HG03521 (cell line): ENCODE data around the gene LRTM1.

ENCODE experiments used
- ATAC-seq: cut with Tn5 transposase; IDR thresholded peaks from one replicate; pipeline ENCODE4 v1.9.1; 2021; ENCODE audit warnings: mild to moderate bottlenecking, moderate library complexity; ENCODE audit not compliant: unreplicated experiment

The LRTM1 gene

DNA sequence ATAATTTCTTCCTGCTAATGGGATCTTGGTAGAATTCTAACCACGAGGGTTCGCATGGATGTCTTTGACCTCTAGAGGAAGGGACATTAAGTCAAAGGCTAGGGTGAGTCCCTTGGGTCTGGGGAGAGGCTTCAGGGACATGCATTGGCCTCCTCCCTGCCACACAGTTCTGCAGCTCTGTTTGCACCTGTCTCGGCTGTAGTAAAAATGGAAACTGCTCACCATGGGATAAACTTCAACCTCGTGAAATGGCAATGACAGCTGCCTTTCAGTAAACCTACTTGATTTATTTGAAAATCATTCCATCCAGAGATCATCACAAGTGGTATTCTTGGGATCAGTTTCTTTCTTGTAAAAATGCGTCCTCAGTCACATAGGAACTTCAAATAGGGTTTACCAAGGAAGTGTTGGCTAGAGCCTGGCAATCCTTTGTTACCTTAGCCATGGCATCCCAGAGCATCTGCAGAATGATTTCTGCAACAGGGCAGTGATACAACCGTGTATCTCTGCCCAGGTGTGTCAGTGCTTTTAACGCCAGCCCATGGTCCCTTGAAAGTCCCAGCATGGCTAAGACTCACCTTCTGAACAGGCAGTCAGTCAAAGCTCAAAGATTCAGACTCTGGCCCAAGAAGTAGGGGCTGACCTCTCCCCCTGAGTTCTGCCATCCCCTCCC is 14.0 kb upstream of the LRTM1 start:
- ATAC-seq = no peak

DNA sequence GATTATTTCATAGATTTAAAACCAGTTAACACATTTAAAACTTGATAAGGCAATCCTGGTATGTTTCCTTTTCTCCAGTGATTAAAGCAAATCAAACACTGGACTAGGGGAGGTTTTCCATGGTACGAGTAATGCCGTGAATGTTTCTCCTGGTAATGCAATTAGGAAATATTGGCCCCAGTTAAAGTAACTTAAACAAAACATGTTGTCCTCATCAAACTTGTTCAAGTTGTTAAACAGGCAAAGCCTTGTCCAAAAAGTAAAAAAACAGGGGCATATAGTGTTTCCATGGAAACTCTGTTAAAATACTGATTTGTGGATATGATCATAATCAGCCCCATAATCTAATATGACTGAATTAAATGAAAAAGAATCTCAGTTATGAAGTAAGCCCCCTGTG is 13.1 kb upstream of the LRTM1 start:
- ATAC-seq = no peak

DNA sequence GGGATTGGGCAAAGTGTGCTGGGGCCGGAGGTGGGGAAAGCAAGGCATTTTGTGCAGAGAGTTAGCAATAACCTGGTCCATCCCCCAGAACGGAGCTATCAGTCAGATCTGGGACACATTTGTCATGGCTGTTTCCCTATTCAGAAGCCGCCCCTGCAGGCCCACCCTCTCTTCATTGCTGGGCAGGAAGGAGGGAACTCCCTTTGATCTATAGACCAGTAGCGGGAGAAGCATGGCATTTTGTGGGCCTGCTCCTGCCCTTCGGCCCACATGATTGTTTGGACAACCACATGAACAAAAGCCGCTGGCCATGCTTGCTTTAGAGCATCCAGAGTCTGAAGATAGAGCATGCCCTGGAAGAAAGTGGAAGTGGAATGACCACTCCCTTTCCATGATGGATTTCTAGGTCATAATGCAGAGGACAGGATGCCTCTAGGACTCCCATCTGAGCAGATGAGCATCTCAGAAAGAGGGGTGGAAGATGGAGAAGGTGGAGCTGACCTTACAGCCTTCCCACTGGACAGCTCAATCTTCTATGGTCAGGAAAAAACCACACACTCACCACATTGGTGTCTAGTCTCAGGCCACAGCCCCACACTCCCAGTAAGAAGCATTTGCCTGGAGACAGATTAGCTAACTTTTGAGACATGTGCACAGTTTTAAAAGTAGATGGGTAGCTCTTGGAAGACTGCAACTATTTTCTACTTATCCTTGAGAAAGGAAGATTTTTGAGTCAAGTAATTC is 11.9 kb upstream of the LRTM1 start:
- ATAC-seq = no peak

DNA sequence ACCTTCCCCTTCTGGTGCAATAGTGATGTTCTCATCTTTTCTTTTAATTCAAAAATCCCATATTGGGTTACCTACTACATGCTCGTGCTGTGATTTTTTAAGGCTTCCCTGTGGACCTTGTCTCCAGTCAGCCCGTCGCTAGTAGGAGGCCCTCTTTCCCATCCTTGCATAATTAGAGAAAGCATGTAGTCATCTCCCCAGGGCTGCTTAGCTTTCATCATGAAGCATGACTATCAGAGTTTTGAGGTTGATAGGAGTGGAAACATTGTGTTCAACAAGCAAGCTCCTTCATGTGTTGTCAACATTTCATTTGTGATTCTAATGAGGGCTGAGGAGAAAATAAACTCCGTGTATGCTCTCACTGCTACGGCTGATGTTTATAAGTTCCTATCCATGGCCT is 8.7 kb upstream of the LRTM1 start:
- no peak for ATAC-seq

DNA sequence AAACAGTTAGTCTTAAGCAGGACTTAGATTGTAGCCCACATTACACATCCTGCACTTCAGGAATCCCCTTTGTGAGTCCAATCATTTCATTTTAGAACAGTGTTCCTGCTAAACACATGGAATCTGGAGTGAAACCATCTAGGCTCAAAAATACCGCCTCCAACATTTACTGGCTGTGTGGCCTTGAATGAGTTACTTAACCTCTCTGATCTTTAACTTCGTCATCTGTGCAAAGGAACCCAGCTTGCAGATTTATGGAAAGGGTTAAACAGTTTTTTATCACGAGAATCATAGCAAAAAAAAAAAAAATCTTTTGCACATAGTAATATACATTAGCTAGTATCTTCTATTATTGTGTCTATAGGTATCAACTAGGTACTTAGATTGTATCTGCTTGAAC is 8.0 kb upstream of the LRTM1 start:
- no peak for ATAC-seq

DNA sequence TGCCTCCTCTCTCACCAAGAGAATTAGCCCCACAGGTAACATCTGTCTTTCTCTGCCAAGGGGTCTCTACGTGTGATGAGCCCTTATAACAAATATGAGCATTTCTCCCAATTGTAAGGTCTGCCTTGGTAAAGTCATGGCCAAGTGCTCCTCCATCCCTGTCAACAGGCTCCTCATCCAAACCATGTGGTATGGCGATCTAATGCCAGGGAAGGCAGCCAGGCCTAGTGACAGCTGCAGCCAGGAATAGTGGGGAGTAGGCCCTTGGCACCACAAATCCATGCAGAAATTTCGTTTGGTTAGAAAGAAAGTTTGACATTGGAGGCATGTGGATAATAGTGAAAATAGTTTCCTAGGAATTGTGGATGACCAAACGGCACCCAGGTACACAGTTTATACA is 4.7 kb upstream of the LRTM1 start:
- ATAC-seq = no peak

DNA sequence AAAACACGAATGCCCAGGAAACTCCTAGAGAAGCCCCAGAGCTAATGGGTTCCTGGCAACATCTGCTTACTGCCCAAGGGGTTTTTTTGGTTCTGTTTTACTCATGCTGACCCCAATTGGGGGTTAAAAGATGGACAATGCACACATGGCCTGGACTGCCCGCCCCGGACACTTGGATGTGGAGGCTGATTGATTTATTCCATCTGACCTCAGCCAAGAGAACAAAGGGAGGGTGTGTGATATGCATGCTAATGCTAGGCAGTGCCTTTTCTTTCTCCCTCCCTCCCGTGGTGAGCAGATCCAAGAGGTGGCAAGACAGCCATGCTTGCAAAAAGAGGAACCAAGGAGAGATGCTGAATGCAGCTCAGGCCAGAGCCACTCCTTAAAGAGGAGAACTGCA is 3.3 kb upstream of the LRTM1 start:
- ATAC-seq = no peak

DNA sequence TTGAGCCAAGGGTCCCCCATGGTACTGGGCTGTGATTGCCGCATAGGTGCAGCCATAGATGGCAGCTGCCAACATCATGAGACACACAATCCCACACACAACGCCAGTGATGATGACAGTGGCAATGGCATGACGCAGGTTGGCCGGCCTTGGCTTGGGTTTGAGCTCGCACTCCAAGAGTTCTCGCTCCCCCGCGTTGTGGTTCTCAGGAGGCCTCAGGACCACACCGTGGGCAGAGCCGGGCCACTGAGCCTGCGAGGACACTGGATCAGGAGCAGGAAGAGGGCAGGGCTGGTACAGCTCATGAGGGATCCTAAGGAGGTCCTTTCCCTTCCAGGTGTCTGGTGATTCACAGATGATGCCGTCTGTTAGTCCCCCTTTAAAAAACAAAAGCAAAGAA is 9.3 kb downstream of the LRTM1 start:
- ATAC-seq = no peak

DNA sequence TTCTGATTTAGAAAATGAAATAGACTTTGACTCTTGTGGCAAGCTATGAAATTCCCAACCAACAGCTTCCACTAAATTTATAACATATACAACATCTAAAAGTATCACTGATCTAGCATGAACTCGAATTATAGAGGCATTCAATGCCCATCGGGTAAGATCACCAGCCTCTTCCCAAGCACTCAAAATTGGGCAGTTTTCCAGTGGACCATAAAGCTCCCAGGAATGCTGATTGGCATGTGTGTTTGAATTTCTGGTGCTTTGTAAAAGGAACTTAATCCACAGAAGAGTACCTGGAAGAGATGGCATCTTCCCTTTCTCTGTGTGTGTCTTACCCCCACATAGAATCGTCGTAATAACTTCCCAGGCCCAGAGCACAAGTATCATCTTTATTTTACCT is 10.0 kb downstream of the LRTM1 start:
- no peak for ATAC-seq

DNA sequence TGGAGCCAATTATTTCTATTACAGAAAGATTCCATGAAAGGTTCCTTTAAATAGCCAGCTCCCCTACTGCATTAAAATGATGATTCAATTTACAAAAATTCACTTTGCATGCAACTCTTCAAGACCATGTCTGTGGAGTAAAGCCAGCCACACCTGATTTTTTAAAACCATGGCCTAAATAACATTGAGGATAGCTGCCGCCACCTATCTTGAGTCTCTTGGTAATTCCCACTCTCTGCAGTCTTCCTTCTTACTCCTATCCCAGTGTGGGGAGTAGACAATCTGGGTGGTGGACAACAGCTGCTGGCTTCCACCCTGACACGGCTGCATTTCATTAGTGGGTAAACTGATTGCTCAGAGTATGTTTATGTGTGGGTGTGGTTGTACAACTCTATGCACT is 10.7 kb downstream of the LRTM1 start:
- ATAC-seq = no peak

DNA sequence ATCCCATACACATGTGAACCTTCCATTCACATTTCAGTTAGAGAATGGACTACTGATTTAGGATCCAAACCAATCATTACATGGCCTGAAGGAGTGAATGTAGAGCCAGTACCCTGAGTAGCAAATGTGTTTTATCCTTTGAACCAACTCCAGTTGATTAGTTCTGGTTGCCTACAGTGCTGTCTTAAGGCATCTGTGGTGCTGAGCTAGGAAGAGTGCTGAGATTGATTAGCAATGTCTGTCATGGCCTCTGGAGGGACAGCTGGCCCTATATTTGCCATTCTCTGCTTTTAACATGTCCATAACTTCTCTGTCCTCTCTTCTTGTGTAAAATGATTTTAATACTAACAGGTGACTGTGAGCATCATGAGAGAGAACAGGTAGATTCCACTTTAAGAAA is 11.1 kb downstream of the LRTM1 start:
- no peak for ATAC-seq

DNA sequence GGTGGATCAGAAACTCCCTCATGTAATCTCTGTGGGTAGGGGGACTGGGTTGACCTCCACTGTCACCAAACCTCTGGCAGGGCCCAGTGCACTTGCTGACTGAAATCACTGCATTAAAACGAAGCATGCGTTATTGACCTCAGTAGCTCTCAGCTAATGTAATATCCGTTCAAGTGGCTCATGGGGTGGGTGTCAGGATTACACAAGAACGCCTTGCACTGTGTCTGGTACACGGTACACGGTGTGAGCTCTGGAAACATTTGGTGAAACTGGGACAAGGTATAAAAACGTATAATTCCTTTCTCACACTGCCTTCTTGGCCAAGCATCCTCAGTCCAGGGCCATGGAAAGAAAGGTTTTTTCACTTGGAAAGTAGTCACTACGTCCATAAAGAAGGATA is 11.9 kb downstream of the LRTM1 start:
- no peak for ATAC-seq

DNA sequence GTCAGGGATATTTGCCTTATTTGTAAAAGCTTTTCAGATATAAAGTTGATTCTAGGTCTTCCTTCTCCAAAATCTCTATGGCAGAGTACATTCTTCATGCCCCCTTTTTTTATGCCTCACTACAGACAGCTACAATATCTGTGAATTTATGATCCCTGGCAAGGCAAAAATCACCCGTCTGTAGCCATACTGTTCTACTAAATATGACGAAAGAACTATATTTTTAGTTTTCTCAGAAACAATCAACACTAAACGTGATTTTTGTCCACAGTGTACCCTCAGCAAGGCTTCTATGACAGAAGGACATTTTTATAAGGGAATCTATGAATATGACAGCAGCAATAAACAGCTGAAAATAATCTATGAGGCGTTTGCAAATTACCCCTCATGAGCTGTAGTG is 12.7 kb downstream of the LRTM1 start:
- ATAC-seq = no peak

DNA sequence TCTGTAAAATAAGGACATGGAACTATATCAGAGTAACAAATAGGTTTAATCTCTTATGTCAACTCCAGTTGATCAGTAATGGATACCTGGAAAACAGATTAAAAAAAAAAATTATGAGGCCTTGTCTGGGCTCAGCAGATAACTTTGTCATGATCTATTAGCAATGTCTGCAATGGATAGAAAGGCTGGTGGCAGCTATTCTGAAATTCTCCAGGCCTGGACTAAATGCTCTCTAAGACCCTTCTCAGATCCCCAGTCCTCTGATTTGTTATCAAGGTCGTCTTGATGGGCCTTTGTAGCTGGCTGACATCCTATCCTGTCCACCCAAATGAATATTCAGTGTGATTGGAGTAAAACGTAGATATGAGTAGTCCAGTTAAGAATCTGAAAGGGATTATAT is 13.7 kb downstream of the LRTM1 start:
- ATAC-seq = no peak

DNA sequence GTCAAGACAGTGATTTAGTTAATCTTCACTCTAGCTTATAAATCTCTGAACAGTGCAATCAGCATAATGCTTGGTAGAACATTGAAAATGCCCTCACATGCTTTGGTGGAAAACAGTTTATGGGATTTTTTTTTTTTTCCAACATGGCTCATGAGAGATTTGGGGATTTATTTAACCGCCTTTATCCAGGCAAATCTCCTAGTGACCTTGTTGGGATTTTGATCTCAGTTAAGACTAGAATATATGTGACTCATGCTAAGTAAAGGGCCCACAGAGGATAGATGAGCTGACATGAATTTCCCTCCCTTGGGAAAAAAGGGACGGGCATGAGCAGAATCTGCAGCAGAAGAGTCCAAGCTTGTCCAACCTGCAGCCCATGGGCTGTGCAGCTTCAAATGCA is 18.7 kb downstream of the LRTM1 start:
- ATAC-seq = no peak

DNA sequence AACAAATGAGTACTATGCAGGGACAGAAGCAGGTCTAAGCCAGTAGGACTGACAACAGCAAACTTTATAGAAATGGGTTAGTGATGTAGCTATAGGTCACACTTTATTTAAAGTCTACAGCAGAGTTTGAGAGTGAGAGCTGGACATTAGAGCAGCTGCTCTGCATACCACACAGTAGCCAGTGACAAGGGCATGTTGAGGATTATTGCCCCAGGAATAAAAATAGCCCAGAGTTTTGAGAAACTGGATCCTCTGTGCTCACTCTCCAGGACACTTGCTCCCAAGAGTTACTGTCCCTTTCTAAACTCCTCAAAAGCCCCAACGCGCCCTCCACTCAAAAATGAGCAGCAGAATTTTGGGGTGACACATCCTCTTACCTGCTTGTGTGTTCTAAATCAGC is 21.1 kb downstream of the LRTM1 start:
- no peak for ATAC-seq

DNA sequence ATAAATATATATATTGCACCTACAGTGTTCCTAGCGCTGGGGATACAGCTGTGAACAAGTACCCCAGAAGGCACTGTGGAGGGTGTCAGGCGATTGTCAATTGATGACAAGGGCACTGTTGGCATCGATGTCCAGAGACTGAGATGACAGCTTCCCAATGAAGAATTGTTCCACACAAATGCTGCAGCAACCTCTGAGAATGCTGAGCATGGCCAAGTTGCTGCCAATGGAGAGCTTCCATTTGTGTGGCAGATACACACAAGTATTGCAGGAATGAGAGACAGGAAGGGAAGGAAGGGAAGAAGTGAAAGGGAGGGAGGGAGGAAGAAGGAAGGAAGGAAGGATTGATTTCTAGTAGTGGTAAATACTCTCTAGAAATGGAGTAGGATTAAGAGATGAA is 21.9 kb downstream of the LRTM1 start:
- ATAC-seq = no peak

DNA sequence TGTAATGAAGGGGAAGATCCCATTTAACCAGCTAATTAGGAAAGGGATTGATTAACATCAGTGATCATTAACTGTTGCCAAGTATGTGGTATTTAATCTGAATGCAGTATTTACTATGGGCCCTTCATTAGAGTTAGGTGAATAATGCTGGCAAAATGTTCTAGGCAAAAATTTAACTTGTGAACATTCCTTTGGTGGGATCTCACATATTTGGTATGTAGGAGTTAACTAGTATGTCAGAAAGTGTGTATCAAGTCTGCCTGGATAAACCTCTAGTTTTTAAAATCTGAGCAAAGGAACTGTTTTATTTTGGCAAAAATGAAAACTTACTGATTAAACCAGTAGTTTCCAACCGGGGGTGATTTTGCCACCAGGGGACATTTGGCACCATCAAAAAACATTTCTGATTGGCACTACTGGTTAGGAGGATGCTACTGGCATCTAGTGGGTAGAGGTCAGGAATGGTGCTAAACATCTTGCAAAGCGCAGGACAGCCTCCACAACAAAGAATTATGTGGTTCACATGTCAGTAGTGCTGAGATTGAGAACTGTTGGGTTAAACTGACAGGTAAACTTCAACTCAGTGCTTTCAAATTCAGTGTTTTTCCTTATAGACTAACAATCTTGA is 22.5 kb downstream of the LRTM1 start:
- ATAC-seq = no peak

DNA sequence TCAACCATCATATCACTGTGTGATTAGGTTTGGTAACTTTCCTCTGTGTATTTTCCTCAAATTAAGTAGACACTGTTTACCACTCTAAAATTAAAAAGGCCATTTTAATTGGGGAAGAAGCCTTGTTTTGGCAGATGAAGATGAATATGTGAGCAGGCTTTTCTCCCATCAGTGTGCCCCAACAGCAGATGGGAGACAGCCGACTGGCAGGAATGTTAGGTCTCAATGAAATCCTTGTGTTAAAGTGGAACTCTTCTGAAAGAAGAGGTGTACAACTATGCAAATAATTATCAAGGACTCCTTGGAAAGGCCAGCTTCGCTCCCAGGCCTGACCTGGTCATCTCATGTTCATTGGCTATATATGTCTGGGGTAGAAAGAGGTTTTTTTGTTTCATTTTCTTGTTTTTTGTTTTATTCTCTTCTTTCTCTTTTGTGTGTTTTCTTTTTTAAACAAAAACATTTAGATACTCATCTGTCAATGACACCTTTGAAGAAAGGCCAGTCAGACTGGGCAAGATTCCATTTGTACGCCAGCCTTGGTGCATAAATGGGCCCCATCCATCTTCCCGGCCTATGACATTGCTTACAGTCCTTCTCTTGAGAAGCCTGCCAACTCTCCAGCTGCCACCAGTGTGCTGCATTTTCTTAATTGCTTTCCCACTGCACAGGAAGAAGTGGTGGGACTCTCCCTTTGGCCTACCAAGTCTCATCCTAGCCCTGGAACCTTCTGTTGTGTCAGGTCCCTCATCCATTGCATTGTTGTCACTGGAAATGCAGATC is 25.8 kb downstream of the LRTM1 start:
- ATAC-seq = no peak

DNA sequence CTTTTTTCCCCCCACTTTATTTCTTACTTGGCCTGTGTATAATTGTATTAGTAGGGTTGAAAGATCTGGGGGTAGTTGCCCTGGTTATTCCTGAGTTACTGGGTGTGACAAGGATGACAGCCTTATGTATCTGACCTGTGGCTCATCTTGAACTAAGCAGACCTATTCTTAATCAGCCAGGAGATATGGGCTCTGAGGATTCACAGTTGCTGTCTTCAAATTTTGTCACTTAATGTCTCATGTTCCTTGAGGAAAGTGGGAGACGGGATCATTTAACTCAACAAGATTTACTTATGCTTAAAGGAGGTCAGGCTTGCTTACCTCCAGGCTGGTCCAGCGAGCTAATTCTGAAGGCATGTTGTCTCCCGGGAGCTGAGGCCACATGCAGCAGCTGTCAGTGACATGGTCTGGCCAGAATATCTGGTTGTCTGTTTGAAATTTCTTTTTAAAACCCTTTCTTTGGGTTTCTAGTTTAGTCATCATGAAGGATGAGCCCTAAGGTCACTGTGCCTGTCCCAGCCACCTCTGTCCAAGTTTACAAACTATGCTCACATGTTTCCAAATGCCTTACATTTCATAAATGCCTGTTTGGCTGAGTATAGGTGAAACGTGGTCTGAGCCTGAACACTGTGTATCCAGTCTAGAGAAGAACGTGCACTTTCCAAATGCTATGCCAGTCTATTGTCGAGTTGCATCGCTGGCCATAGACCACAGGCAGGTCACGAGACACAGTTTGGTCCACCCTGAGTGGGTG is 26.8 kb downstream of the LRTM1 start:
- no peak for ATAC-seq

DNA sequence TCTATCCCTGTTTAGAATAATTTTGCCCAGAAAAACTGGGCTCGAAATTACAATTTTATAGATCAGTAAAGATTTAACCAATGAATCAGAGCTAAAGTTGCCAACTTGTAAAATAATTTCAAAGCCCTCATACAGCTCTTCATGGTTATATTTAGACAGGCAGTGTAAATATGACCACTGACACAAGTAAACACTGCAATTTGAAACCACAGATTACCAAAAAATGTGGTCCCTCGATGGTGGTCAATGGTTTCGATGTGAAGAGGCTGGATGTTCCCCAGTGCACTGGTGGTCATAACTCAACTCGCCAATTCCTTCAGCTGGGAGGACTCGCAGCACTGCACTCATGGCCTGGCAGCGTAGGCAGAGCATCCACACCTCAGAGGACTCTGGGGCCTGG is 28.6 kb downstream of the LRTM1 start:
- ATAC-seq = no peak
